GM23248 (cell line): ENCODE data around the gene PCDHA11.

Source experiments
- EZH2 ChIP-seq: fragments of 200-600 bp; sonication (generic); IDR thresholded peaks from 2 replicates; pipeline ENCODE4 v1.6.1; 2018; ENCODE audit warnings: antibody characterized with exemption, mild to moderate bottlenecking; ENCODE audit not compliant: insufficient read depth, poor library complexity, severe bottlenecking
- EZH2phosphoT487 ChIP-seq: fragments of 200-600 bp; sonication (generic); IDR thresholded peaks from 2 replicates; pipeline ENCODE4 v1.6.1; 2018; ENCODE audit warnings: antibody characterized with exemption, moderate library complexity, mild to moderate bottlenecking, low read depth; ENCODE audit not compliant: insufficient read depth

- TF ChIP-seq EZH2phosphoT487 (no peak), EZH2 (no peak)
Measured at GRCh38 chr5:140916325-140916724, 47.6 kb downstream of the PCDHA11 start.
